NK-92 (cell line): Measurements from ENCODE around the gene SLC38A2.
A peak's percentile ranks its signal among the peaks of the same experiment; 100 is the strongest.

Experiments
- DNase-seq: peaks from one replicate; lab custom pipeline; 2025; ENCODE audit not compliant: unreplicated experiment; lab: John Stamatoyannopoulos, UW

Gene SLC38A2

GRCh38 chr12:46376579-46376978 is 4.0 kb upstream of the SLC38A2 start:
- DNase-seq: no peak

DNA sequence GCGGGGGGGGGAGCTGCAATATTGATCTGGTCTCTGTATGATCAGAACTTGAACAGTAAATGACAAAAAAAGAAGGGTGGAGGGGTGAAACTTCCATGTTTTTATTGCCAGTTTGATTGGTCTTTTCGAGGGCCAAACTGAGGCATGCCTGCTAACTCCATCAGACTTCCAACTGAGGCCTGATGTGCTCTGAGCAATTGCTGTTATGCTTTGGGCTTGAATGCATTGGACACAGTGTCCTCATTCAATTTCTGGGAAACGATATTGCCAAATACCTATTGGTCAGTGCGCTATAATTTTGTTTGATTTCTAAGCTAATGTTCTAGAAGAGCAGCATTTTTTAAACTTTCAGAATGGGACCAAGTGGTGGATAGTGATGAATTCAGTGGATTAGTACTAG is 2.1 kb upstream of the SLC38A2 start:
- DNase-seq: no peak

DNA sequence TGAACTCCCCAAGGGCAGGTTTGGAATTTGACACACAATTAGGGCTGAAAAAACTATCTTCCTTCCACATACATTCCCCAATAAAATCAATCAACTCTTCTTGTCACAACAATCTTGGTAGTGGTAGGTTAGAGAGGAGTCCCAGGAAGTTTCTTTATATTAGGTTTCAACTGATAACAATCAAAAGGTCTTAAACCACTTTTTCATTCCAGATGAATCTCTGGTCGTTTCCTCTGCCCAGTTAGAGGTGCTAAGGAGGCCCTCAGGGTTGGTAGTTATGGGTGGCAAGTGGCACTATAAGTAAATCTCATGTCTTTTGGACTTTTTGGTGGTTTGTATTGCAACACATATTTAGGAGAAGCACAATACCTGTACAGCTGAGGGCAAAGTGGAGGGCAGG is 1.7 kb upstream of the SLC38A2 start:
- DNase-seq: no peak

- no peak for DNase-seq
Observed at GRCh38 chr12:46373301-46374296, 1.0 kb upstream of the SLC38A2 start.

DNA sequence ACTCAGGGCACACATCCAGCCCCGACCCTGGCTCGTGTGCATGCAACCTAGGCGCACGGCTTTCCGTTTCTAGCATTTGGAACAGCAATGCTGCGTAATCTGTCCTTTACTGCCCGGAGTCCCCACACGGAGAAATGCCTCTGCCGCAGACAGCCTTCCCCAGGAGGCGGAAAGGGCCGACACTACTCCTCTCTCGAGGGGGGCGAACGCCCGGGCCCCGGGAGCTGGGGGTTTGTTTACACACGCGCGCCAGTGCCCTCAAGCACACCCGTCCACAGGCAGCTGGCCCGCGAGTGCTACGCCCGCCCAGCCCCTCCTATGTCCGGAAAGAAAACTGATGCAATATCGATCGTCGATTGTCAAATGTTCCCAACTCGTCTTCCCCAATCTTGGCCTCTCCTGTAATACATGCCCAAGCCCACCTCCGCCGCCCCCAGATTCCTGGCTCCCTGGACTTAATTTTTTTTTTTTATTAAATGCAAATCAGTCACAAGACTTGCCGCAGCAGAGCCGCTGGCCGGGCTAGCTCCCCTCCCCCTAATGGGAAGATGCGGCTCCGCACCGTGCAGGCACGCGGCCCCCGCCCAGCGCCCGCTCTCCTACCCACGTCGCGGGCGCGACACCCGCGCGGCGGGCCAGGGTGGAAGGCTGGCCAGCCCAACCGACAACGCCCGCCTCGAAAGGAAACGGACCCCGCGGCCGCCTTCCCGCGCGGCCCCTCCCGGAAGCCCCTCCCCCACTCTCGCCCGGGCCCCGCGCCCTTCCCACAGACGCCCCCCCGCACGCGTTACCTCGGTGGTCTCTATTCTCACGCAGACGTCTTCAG is 642 bp downstream of the SLC38A2 start:
- DNase-seq: no peak

DNA sequence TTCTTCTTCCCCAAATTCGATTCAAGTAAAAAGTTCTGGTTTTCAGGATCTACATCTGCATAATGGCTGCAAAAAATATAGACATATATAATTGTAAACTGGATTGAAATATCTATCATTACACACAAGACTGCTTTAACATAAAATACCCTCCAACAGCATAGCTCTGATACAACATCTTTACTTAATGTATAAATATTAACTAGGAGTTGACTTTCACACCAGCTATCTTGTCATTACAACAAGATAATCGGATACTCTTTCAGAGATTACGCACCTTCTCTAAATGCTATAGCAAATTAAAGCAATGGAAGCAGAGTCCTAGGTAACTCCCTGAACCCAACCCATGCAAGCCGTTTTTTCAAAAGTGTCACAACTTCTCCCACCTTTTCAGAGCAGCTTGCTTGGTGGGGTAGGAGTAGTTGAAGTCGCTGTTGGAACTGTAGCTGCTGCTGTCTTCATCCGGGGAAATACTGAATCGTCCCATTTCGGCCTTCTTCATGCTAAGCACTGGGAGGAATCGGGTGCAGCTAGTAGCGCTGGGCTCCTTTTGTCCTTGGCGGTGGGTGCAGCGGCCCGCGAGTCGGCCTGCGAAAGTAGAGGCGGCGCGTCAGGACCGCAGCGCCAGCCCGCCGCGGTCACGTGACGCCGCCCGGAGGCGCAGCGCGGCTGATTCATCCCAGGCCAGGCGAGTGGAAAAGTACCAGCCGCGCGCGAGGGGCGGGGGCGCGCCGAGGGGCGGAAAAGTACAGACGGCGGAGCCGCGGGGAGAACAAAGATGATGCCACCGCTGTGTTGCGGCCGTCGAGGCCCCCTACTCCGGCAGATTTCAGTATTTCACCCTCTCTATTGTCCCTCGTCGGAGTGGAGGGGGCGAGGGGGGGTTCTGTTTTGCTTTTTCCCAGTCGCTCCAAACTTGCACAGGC is 1.5 kb downstream of the SLC38A2 start:
- DNase-seq: peak; percentile 46

DNA sequence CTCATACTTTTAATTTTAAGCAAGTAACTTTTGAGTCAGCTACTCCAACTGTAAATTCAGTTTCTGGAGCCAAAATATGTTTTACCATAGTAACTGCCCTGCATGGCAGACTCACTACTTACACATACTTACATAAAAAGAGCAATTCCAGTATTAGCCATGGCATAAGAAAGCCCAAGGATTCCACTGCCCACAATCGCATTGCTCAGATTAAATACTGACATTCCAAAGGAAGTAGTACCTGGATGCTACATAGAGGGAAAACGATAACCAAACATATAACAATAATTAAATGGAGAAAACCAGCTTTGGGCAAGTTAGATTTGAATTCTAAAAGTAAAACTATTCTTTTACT is 2.2 kb downstream of the SLC38A2 start:
- DNase-seq: no peak

GRCh38 chr12:46369474-46370379 is 2.8 kb downstream of the SLC38A2 start:
- DNase-seq: no peak

DNA sequence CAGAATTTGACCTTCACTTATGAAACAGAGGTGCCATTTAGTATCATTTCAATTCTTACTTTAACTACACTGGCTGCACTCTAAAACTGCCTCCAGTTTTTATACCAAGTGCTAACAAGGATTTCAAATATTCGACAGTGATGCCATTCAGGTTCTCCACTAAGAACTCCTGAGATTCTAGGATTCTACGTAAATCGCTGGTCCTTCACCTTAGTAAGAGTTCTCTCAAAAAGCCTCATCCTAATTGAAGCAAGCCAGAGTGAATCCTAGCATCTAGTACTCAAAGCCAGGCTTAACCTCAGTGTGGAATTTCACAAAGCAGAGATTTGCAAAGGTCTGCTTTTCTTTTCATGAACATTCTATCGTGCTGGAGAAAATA is 3.5 kb downstream of the SLC38A2 start:
- no peak for DNase-seq

DNA sequence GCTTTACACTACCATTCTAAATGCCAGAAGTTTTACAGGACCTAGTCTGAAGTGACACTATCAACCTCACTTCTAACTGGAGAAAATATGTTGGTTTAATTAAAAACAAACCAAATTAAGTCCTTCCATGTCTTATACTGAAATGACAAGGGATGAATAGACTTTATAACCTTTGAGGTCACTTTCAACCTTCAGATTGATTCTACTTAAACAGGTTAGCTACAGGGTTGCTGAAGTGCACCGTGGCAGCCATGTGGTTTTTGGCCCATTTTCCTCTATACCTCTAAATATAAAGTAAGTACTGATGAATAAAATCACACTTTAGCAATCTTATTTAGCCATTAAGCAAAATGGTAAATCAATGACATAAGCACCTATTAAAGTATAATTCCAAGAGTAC is 3.9 kb downstream of the SLC38A2 start:
- DNase-seq: no peak

- no peak for DNase-seq
Observed at GRCh38 chr12:46368138-46368537, 4.4 kb downstream of the SLC38A2 start.

- DNase-seq: no peak
Observed at GRCh38 chr12:46367351-46368029, 5.1 kb downstream of the SLC38A2 start.

GRCh38 chr12:46366771-46367170 is 5.8 kb downstream of the SLC38A2 start:
- no peak for DNase-seq

DNA sequence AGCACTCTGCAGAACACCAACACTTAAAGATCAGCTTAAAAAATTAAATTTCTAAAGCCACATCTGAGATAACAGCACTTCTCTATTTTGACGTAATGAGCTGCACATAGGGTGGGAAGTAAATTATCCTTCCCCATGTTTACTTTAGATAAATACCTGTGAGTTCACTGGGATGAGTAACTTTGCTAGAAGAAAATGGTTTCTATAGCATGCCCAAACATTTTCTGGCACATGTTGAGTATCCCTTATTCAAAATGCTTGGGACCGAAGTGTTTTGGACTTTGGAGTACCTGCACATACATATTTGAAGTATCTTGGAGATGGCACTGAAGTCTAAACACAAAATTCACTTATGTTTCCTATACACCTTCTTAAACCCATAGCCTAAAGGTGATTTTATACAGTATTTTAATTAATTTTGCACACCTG is 6.6 kb downstream of the SLC38A2 start:
- no peak for DNase-seq

- DNase-seq: no peak
Observed at GRCh38 chr12:46364777-46365580, 7.6 kb downstream of the SLC38A2 start.

DNA sequence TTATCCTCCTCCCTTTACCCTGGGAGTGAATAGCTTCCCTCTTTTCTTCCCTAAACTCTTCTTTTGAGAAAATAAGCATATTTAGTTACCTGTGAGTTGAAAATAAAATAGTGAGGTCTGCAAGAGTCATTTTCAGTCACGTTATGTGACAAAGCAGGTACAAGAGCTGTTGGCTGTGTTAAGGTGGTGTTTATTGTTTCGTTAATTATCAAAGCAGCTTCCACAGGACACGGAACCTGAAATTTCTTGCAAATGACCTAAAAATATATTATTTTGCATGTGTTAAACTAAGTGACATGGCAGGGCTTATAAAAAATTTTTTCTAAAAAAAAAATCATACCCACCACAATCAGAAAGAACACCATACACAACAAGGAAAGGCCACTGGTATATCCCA is 8.3 kb downstream of the SLC38A2 start:
- DNase-seq: no peak

DNA sequence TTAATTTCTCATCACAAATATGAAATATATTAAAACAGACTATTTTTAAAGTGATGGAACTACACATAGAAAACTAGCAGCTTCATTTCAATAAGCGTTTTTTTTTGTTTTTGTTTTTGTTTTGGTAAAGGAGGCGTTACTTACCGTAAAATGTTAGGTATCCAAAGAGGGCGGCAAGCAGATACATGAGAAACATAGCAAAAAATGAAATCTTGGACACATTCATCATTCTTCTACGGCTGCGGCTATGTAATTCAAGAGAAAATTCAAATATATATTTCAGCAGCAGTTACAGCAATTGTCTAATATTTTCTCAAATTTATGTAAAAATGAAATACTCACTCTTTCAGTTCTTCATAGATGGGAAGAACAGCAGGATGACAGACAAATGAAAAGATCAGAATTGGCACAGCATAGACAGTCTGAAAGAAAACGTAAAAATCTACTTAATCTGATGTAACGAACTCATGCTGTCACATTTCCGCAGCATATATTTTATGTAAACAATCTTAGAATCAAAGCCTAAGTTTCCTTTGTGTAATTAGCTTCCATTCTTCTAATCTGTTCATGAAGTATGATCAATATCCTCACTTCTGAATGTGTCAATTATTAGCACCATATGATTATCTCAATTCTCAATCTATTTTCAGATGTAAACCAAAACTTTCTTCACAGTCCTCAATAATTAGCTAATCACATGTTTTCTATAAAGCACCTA is 8.8 kb downstream of the SLC38A2 start:
- DNase-seq: no peak
